M059J (cell line): ENCODE measurements around the gene SUMO4. TPM values are rescaled to one million over a fixed set of nuclear protein-coding genes. Genes with fewer than 3 reads are reported as not detected.

Experiments used
- DNase-seq: peaks from one replicate; pipeline ENCODE4 v3.0.0-alpha.2; 2012; ENCODE audit warnings: low read depth
- total RNA-seq: library from RNA; depleted of rRNA; stranded (reverse); fragments of >200 nt; shearing (Covaris generic); gene quantifications from 2 replicates; pipeline ENCODE4 v1.2.3, GENCODE V29; 2014

SUMO4 gene
- total RNA-seq, 1 experiment from 2014 or later, result not detected

DNA sequence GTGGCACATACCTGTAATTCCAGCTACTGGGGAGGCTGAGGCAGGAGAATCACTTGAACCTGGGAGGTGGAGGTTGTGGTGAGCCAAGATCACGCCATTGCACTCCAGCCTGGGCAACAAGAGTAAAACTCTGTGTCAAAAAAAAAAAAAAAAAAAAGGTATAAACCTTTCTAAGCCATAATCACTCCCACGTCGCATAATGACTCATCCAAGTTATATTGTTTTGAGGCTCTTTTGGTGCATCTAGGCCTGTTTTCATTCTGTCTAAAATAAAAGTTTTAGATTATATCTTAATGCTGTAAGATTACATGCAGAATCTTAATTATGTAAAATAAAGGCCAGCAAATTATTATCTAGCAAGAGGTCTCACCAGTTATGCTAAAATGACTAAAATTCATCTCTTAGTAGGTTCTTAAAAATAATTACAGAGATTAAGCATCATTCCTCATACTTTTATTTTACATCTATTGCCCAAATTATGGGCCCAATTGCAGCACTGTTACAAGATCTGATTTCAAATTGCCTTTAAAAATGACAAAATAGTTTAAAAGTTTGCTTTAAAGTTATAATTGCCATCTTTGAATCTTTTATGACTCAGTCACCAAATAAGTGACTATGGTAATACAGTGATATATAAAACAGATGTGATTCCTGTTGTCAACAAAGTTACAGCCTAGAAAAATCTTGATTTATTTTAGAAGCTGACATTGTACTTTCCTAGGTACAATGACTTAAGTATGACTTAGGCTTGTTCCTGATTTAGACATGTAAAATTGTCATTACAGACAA lies 10.4 kb upstream of the SUMO4 start:
- peak; percentile 68 for DNase-seq

DNA sequence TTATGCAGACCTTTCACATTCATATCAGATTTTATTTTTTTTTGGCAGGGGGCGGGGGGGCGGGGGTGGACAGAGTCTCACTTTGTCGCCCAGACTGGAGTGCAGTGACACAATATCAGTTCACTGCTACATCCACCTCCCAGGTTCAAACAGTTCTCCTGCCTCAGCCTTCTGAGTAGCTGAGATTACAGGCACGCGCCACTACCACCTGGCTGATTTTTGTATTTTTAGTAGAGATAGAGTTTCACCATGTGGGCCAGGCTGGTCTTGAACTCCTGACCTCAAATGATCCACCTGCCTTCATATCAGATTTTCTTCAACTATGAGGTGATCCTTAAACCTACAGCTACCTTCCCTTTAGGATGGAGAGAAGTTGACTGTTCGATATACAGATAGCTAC lies 8.0 kb upstream of the SUMO4 start:
- no peak for DNase-seq

DNA sequence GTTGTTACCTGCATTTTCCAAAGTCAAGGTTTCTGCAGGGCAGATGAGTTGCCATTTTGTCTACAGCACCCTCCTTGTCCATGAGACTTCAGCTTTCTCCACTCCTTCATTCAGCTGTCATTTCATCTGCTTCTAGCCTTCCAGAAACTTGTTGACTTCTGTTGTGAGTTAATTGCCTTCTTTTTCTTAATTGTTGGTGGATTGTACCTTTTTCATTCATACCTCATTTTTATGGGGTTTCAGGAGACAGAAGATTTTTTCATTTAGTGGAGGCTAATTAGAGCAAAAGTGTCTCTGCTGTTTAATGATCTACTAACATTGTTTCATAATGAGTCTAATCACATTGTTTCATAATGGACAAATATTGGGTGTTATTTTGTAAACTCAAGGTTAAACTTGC lies 7.5 kb upstream of the SUMO4 start:
- DNase-seq, result no peak

DNA sequence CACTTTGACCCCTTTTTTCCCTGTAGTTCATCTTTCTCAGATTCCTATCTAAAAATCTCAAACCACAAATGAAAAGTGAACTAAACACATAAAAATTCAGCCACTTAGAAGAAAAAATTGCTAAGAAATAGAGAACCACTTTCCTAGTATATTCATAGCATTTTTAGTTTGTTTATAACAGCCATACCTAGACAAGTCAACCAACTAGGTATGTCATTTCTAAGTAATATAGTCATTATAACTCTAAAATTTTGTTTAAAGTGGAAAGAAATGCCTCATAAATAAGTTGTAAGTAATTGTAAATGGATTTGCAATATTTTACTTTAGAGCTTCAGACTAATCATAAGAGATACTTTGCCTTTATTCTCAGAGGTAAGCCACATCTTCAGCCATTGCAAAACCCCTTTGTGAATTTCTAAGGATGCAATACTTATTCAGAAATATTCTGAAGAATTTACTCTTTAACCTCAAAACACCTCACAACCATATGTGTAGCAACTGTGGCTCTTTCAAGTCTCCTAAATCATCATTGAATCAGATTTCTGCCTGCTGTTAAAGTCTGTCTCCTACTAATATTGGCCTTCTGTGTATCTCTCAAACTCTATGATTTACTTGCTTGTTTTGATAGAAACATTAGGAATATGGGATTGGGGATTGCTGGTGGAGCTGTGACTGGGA lies 6.9 kb upstream of the SUMO4 start:
- peak; percentile 28 for DNase-seq

DNA sequence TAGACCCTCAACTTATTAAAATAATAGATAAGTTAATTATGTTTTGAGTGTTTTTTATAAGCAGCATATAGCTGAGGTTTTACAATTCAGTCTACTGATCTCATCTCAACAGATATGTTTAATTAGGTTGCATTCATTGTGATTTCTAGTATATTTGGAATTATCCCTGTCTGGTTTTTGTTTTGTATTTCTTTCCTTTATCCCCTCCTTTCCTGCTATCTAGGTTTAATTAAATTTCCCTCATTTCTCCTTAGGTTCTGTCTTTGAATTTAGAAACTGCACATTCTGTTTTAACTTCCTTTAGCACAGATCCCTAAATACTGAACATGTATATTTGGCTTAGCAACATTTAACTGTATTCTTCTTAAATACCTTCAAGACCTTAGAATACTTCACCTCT lies 4.9 kb upstream of the SUMO4 start:
- DNase-seq, result no peak

DNA sequence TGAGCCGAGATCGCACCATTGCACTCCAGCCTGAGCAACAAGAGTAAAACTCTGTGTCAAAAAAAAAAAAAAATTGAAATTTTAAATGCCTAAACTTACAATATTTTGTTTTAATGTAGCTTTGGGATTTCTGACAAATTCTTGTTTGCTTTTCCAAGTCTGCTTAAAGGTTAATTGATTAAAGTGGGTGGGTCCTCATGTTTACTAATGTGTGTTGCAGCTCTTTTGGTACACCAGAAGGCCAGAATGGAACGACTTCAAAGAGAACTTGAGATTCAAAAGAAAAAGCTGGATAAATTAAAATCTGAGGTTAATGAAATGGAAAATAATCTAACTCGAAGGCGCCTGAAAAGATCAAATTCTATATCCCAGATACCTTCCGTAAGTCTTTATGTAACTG lies 2.7 kb upstream of the SUMO4 start:
- no peak for DNase-seq

DNA sequence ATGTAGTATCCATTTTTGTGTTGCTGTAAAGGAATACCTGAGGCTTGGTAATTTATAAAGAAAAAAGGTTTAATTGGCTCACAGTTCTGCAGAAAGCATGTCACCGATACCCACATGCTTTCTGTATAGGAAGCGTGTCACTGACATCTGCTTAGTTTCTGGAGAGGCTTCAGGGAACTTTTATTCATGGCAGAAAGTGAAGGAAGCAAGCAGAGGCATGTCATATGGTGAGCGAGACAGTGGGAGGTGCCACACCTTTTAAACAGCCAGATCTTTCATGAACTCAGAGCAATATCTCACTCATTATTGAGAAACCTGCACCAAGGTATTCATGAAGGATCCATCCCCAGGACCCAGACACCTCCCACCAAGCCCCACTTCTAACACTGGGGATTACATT lies 3.5 kb downstream of the SUMO4 start:
- DNase-seq, result no peak

DNA sequence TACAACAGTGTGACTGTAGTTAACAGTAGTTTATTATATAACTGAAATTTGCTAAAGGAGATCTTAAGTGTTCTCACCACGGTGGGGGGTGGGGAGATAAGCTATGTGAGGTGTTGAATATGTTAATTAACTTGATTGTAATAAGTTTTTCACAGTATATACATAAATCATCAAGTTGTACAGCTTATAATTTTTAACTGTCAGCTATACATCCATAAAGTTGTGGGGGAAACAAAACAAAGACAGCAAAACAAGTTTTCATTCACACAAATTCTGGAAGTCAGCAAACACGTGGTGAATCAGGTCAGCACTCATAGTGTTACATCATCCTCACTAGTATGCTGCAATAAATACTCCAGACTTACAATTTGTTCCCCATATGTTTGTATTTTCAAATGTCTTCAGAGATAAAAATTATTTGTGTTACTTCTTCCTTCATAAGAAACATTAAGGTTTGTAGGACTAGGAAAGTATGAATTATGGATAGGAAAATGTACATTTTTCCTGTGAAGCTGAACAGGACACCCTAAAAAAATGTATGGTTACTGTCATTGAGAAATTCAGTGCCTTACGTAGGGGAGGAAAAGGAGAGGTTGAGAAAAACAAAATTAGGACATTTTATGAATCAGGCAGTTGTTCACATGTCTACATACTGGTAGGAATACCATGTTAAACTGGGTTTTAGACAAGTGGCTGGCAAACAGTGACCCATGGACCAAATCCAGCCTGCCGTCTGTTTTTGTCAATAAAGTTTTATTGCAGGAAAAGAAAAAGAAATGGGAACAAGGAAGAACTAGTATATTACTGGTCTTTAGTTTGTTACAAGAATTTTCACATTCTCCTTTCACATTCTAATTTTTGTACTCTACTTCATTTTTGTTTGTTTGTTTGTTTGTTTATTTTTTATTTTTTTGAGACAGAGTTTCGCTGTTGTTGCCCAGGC lies 6.0 kb downstream of the SUMO4 start:
- no peak for DNase-seq

DNA sequence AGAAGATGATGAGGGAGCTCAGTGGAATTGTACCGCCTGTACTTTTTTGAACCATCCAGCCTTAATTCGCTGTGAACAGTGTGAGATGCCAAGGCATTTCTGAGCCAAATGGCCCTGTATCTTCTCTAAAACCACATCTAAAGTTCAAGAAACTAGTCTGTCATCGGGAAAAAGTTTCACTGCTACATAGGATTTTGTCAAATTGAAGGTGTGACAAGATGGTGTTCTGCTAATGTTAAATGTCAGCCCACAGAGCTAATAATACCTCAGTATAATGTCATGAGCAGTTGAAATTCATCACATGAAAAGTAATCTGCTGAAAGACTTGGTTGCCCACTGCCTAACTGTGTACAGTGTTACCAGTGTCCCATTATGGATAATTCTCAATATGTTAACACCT lies 9.6 kb downstream of the SUMO4 start:
- no peak for DNase-seq

DNA sequence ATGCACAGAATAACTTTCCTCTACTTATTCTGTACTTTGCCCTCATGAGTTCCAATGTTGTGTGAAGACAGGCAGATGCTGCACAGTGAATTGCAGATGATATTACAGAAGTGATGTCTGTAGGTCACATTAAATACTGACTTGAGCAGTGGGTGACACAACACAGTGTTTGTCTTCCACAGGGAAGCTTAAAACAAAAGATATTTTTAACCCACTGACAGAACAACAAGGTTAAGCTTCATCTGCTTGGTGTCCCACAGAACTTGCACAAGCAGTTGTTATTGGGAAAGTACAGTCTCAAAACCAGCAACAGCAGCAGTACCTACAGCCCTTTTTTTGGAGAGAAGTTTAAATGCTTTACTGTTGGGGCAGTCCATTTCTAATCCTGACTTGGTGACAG lies 10.5 kb downstream of the SUMO4 start:
- no peak for DNase-seq

DNA sequence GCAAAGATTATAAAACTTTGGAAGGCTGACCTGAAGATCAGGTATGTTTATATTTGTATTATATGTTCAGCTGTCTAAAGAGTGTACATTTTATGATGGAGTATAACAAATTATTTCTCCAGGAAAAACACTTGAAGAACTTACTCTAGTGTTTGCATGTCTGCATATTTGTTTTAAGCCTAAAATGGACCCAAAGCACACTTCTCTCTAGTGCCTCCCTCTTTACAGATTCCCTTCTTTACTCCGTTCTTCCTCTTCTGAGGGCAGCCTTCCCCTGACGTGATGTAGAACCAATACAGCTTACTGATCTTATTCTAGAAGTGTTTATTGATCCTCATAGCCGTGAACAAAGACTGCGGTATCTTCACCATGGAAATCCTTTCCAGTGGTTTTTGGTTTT lies 13.9 kb downstream of the SUMO4 start:
- DNase-seq, result no peak

DNA sequence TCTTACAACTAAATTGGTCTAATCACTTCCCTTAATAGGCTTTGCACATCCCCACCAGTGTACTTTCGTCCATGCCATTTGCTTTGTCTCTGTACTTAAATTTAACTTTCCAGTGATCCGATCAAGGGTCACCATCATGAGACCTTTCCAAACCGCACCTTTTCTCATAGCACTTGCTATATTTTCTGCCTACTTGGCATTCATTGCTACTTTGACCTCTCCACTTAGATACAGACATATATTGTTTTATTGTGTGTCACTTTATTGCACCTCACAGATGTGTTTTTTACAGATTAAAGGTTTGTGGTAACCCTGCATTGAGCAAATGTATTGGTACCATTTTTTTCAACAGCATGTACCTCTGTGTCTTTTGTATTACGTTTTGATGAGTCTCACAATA lies 14.8 kb downstream of the SUMO4 start:
- no peak for DNase-seq

DNA sequence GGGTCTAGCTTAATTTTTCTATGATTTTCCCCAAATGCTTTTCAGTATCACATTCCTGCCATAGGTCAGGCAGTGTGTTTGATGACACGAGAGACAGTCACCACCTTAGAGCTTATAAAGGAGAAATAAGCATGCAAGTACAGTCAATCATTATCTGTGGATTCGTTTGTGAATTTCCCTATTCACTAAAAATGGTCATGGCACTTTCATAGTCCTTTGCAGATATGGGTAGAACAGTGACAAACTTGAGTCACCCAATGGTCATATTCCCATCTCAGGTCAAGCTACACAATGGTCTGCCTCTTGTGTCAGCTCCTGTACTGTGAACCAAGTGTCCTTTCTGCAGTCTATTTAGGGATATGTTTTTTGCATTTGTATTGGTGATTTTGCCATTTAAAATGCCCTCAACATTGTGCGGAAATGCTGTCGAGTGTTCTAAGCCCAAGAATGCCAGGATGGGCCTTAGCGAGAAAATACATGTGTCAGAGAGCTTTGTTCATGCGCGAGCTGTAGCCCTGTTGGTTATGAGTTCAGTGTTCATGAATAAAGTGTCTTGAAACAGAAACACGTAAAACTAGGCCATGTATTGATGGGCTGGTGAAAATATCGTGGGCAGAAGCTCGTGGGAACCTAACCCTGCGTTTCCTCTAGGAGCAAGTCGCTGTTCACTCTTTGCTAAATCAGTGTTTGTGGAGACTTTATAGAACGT lies 19.8 kb downstream of the SUMO4 start:
- DNase-seq, result no peak

DNA sequence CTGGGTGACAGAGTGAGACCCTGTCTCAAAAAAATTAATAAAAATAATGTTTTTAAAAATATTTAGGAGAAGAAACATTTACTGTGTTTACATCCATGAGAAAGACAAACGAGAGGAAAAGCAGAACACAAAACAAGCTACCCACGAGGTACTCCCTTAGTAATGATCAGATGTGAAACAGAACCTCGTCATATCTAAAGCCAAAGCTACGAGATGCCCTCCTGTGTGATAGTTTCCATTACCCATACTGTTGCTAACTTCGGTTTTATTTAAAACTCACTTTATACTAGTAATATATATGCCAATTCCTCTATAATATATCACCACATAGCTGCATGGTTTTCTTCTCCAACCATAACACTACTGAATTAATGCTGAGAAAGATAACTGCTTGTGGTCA lies 21.1 kb downstream of the SUMO4 start:
- DNase-seq, result no peak

DNA sequence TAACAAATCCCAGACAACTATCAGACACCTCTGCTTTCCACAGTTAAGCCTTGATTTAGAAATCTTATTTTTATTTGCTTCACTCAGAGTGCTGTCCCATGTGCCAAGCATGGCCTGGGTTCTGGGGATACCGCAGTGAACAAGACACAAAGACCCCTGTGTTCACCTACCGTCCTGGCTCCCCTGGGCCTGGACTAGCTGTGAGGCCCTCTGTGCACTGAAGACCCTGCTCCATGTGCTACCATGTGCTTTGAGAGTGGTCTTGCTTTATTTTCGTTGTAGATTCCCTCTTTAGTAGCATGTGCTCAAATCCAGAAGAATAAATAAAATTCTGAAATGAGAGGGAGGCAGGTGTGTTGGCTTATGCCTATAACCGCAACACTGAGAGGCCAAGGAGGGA lies 22.5 kb downstream of the SUMO4 start:
- DNase-seq, result no peak

DNA sequence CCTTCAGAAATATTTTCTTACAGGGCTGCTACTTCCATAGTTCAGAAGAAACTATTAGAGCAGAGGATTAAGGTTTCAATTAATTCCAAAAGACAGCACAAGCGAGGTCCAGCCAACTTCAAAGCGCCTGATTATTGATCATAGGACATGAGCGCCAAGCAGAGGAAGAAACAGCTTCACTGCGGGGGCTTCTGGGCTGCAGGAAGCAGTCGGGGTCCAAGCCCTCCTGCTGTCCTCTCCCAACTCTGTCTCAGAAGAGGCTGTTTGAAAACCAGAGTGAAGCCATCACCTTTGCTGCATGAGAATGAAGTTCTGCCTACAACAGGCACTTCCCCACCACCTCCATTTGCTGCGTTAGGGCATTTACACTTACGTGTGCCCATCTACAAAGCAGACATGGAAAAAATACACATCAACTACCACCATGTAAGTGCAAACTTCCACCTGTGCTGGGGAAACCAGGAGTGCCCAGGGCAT lies 23.9 kb downstream of the SUMO4 start:
- DNase-seq, result no peak

DNA sequence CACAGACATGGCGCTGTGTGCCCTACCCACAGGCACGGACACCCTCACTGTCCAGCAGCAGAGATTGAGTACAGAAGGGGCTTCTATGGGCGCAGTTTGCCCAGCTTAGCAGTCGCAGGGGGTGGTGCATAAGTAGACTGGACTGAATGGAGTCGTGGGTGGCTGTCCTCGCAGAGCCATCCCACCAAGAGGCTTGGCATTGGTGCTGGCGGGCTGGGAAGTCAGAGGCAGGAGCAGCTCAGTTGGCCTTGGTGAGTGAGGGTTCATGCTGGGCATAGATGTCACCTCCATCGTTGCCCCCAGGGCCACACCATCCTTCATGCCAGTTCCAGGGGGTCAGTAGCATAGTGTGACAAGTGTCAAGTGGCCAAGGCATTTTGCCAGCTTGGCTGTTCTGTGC lies 25.2 kb downstream of the SUMO4 start:
- no peak for DNase-seq

DNA sequence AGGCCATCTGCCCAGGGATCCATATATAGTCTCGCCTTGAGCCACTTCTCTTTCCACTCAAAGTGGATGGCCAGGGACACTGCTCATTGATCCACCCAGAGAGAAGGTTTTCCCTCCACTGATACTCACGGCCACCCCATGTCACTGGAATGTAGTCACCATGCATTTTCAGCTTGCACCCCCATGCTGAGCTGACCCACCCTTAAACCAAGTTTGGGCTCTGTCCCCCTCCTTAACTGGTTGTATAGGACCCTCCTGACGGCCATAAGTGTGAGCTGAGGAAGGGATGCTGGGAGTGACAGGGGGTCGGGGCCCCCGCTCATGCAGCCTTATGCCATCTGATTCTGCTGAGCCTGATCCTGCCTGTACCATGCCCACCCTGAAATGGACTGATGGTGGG lies 25.7 kb downstream of the SUMO4 start:
- DNase-seq, result no peak

DNA sequence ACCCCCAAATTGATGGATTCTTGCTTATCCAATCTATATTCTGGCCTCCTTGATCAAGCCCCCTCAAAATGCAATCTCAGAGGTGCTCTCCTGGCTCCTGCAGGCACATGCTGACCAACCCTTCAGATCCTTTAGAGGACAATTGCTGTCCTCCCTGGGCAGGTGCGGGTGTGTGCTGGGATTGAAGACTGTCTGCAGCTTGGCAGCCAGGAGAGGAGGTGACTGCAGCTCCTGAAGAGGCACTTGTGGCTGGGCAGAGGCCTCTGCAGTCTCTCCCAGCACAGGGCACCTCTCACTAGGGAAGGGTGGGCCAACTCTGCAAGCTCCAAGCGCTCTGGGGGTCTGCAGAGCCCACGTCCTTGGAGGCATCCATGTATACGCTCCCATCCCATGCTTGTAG lies 28.5 kb downstream of the SUMO4 start:
- no peak for DNase-seq

DNA sequence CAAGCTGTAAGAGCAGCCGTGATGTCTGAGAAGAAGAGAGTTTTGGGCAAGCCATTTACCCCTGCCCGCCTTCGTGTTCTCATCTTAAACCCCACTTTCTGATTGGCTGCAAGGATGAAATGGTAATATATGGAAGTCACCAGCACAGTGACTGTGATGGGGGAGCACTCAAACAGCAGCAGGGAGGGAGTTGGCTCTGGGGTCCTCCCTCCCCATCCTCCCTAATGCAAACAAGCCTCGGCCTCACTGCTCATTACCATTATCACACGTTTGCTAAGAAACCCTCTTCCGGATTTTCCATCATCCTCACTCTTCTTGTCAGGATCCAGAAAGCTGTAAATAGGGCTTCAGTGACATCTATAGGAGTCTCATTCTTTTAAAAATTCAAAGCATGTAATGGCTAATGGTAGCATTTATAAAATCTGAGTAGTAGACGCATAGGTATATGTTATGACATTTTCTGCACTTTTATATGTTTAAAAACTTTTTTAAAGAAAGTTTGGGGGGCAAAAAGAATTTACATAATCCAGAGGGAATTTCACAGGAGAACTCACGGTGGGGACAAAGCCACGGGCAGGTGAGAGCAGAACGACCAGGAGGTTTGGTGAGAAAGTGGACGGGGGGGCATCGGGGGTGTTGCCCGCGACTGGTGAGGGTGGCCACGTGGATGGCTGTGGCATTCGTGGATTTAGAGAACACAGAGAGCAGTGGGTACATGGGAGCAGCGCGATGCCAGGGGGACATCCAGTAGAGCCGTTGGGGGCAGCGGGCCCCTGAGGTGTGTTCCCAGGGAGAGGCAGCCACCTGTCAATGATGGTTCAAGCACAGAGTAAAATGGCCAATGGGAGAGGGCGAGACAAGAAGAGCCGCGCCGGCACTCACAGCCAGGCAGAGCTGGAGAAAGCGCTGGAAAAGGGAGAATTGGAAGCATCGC lies 29.6 kb downstream of the SUMO4 start:
- no peak for DNase-seq
